Stimulated activated CD8-positive, alpha-beta memory T cell treated with anti-CD3 and anti-CD28 coated beads, Interleukin-12 subunit alpha, Interleukin-12 subunit beta, amount 100 ng/mL, for 1 hour (primary cell): ENCODE measurements around the gene SORBS2.

Source experiments
- DNase-seq: peaks from one replicate; pipeline ENCODE4 v3.0.0-alpha.2; 2020; ENCODE audit warnings: low read depth

SORBS2 gene

DNA sequence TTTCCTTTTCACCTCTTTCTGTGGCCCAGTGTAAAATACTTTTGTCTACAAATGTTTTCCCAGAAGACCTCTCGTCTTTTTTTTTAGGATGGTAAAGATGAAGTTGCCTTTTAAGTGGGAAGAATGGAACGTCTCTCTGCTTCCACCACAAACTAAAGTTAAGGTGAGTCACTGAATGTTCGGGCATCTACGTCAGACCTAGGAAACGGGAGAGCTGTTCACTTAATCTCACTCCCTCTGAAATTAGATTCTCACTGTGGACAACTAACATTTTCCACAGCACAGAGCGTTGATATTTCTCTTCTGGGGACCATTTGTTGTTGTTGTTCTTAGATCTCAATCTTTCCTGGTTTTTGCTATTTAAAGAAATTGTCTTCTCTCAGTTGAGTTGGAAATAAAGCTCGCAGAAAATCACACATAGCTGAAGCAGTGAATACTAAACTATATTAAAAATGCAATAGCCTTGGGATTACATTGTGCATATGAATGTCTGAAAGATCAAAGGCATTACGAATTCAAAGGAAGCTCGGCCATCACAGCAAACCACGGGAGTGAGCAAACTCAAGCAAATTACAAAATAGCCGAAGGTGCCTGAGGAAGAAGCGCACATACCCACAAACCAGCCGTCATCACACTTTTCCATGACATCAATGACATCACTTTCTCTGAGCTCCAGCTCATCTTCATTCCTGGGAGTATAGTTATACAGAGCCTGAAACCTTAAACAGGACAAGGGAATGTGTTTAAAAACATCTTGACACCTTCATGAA lies 222.7 kb downstream of the SORBS2 start:
- DNase-seq: no peak

DNA sequence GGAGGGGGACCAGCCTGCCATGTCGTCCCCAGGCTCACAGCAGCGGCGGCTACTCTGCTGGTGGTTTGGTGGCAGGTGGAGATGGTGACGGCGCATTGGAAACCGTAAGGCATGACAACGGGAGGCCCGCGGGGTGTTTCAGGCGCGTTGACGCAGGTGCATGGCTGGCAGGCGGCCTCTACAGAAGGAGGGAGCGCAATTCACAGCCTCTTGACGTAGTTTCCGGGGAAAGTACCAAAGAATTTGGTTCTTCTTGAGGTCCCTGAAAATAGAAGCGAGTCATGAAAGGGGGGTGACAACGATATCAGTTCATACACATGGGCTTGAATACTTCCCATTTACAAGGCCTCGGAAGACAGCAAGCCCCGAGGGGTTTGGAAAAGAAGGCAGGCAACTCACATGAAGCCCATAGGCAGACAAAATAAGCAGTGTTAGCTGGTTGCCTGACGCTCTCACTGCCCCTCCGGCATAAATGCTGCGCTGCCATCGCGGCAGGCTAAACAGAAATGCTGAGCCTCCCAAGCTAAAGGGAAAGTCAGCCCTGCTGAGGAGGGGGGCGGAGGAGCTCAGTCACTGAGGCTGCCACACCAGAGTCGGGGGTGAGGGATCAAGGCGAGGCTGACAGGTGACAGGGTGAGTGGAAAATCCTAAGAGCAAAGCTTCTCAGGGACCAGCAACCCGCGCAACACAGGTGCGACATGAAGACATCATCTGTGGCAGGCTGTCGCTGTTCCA lies 224.4 kb downstream of the SORBS2 start:
- peak; percentile 35 for DNase-seq

DNA sequence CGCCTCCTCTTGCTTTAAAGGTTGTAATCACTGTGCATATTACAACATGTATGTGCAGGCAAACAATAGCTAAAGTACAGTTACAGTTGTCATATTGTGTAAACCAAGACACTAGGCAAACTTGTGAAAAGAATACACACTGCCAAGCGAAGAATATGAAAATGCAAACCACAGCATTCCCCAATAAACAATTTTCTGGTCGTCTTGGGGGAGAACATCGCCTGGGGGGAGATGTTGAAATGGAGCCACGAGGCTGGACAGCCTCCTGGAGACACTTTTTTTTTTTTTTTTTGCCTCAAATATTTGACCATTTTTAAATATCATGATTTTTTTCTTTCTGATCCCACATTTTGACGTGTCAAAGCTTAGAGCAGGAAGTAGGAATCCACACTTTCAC lies 225.0 kb downstream of the SORBS2 start:
- DNase-seq: no peak

DNA sequence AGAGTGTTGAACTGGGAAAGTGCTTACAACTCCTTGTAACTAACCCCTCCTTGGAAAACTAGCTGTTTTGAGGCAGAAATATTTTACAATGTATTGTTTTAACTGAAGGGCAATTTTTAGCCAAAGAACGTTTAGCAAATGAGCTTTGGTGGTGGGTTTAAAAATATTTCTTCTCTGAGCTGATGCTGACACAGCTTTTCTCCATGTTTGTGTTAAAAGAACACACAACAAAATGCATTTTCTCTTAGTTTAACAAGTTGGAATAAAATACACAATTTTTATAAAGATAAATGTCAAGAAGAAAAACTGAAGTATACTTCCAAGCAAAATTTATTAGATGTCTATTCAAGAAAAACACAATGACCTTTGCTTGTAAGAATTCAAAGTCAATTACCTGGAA lies 226.8 kb downstream of the SORBS2 start:
- no peak for DNase-seq

DNA sequence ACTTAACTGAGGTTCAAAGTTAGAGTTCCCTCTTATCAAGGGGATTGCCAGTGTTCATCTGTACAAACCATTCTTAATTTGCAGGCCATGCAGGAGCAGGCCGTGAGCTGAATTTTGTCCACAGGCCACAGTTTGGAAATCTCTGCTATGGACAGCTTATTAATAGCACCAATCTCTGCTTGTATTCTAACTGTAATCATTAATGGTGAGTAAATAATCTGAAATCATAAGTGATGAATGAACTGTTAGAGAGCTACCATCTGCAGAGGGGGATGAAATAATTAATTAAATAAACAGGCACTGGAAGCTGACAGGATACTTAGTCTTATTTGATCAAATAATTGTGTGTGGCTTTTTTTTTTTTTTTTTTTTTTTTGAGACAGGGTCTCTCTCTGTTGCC lies 228.2 kb downstream of the SORBS2 start:
- DNase-seq: no peak

DNA sequence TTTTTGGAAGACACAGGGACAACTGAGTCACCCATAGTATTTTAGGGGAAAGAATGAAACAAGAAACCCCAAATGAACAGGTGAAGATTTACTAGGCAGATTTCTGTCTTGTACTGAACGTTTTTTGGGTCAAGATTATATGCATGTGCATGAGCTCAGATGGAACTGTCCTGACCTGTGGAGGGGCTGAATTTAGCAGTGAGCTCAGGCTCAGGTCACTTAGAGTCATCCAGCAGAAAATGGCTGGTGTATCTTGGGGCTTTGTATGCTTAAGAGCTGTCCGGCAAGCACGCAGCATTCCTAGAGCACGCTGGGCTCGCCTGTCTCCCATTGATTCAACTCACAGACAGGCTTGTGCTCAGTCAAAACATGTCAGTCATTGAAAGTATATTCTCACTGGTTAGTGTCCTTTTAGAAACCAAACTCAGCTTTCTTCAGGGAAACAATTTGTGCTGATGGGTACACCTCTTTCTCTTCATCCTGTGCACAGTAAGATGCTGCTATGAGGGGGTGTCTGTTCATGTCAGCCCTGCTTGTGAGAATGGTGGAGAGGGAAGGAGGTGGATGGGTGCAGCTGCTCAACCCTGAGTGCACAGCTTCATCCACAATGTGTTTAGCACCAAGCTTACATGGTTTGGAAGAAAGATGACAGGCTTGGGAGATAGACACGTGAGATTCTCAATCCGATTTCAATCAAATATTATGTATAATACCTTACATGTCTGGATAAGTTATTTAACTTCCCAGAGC lies 229.2 kb downstream of the SORBS2 start:
- DNase-seq: no peak

DNA sequence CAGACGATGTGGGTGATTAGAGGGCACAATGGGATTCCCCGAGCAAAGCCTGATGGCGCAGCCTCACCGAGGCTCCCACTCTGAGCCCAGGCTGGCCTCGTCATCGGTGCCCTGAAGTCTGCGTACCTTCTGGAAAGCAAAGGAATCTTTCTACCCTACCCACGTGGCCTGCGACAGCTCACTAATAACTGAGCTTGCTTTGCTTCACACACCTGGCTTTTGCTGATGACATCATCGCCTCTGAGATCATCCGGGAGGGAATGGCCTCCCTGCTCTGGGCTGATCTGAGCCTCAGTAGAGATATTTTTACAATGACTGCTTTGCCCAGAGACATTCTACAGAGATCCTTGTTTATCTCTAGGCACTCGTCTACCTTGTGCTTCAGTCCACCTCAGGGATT lies 231.3 kb downstream of the SORBS2 start:
- no peak for DNase-seq

DNA sequence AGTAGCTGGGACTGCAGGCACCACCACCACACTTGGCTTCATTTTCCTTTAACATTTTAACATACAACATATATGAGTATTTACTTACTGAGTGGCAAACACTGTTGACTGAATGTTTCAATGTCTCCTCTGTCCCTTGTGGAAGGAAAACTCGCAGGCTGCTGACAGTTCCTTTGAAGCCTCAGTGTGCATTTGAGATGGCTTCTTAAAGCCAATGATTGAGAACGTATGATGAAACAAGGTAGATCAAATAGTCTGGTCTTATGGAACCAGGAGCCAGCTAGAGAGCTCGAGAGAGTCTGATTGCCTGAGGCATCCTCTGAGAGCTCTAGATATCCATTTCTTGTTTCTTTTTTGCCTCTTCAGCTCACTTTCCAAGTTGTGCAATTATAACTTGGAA lies 233.7 kb downstream of the SORBS2 start:
- no peak for DNase-seq

DNA sequence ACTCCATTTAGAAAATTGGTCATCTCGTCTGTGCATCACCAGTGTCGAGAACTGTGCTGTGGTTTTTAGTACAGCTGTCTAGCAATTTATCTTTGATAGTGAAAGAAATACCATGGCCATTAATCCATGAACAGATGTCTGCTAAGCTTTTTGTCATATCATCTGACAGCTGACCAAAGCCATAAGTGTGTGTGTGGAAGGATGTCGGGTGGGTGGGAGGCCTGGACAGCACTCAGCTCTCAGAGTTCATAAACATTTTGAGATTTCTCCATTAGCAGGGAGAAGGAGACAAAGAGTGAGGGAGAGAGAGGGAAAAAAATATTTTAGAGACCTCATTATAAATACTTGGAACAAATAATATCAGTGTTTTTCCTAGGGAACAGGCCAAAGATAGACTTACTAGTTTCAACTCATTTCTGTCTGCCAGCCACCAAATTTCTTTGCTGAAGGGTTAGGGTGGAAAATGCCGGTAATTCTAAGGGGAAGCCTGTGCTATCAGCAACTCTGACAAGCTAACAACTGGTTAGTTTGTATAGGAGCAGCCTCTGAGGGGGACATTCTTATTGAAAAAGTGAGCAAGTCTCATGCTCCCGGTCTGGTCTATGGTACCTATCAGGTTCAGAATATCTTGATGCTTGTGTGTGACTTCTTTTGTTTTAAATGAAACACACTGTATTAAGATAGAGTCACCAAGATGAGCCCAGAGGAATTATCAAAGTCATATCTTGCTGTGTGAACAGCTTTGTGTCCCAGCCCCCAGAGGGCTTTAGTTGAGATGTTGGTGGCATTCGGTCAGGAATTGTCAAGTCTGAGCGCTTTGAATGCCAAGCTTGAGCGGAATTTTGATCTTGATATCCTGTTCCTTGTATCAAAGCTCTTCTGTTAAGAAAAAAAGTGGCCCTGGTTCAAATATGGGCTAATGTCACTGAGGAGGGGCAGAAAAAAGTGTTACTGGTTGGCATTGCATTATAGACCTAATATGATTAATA lies 234.7 kb downstream of the SORBS2 start:
- DNase-seq: no peak

DNA sequence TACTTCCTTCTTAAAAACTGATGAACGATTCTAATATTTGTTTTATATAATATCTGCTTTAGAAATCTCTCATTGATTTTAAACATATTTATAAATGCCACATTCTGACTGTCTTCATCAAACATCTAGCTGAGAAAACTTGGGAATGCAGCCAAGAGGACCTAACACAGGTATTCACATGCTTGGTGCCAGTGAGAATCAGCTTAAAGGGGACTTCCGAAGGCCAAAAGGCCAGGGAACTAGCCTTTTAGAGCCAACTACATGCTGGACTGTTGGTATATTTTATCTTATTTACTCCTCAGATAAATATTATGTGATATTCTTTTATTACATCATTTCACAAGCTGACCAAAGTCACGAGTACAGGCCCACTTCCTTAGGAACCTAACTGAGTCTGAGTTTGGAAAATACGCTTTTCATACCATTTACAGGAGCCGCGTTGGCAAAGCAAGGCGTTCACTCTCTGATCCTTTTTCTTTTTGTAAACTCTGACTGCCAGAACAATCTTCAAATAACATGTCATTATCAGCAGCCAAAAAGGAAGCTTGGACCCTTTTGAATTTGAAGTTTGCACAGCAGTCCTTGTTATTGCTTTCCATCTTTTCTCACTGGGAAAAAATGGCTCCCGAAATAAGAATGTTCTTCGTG lies 235.6 kb downstream of the SORBS2 start:
- no peak for DNase-seq

DNA sequence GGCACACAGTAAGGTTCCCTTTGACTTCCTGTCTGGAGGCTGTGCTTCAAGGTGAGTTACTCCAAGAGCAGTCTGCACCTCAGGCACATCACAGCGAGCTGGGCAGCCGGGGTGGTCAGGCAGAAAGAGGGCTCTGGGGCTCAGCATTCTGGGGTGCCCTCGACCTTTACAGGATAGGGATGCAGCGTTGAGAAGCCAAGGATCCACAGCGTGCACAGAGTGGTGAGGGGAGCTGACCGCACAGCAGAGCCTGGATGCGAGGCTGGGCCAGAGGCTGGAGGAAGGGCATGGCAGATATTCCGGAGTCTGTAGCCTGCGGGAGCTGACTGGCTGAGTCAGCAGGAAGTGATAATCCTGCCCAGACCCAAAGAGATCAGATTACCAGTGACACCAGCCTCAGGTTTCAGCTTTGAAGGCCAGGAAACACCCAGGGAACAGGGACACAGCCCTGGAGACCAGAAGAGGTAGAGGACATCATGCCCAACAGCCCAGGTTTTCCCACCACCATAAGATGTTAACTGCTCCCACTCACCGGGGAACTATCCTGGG lies 238.3 kb downstream of the SORBS2 start:
- DNase-seq: no peak

DNA sequence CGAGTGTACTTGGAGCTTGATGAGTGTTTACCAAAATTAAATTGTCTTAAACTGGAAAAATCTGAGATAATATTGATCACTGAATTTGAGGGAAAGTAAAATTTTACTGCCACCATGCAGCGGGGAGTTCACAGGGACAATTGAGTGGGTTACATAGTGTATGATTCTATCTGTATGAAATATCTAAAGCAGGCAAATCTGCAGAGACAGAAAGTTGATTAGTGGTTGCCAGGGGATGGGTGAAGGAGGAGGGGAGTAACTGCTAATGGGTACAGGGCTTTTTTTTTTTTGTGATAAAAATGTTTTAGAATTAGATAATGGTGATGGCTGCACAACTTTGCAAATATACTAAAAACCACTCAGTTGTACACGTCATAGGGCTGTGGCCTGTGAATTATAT lies 241.3 kb downstream of the SORBS2 start:
- DNase-seq: no peak

DNA sequence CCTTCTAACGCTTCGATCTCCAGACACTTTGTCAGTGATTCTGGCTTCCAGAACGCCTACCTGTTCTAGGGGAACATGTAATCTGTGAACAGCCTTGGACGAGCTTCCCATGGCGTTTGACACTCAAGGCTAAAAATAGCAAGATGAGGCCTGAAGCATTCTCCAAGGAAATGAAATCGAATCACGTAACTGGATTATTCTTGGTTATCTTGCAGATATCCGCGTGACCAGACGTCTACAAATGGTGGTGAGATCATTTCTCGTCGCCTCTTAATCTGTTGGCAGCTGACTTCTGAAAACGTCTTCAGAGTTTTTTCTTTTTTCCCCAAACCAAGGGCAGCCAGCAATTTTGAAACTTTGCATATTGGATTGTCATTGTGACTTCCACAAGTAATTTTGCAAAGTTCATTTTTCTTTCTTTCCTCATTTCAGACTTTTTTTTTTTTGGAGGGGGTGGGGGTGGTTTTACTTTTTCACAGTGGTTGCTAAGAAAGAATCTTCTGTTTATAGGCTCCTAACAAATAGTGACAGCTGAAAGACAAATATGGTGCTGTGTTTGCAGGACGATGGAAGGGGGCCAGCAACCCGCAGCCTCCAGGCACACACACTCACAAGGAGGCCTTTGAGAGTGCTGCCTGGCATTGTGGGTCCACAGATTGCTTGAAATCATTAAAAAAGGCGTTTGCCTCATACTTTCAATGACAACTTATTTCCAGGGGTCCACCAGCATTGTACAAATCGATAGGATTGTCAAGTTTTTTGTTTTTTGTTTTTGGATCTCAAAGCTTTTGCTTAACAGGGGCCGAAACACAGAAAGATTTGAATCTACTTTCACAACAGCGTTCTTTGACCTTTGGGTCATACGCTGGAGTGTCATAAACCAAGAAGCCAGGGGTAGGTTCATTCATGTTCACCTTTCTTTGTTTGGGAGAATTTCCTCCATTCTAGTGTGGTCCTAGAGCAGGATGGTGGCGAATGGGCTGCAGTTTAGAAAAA lies 244.3 kb downstream of the SORBS2 start:
- DNase-seq: no peak

DNA sequence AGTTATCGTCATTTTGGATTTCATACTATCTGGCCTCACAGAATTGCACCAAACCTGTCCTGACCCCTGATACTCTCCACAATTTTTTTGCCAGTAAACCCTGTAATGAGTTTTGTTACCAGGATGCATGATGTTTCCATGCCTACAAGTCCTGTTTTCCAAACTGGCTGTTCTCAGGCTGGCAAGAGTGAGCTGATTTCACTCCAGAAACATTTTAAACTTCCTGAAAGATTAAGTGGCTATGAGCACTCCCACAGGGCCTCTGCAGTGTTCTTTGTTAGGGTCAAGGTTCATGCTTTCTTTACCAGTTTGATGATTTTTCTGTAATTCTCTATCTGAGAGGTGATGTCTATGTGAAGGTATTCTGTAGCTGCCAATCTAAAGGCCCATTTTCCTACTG lies 245.0 kb downstream of the SORBS2 start:
- DNase-seq: no peak

DNA sequence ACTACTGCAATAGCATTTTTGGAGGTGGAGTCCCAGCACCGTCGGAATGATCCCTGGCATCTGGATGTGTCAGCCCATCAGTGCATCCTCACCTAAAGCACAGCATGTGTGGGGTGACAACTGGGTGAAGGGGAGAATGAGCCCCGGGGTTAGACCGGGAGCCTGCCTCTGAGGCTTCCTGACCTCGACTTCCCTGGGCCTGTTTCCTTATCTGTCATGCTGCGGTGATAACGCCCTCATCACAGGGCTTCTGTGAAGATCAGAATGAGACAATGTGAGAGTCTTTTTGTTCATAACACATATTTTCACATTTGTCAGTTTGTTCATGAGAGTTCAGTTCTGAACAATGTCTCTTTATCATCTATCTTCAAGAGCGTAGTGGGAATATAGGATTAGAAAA lies 245.6 kb downstream of the SORBS2 start:
- no peak for DNase-seq

DNA sequence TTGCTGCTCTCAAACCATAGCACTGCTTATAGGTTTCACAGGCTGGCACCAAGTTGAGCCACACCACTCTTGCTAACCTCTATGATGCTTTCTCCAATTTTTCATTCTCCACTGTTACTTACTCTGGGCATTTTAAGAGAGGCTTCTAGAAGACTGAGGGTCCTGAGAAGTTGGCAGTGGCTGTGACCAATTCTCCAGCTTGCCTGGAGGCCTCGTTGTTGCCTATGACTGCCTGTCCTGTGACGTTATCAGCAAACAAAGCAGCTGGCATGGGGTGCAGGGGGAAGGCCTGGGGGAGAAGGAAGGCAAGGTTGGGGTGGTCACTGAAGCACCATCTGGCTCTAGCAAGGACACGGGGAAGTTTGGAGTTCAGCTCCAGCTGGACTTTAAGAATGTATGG lies 246.3 kb downstream of the SORBS2 start:
- no peak for DNase-seq

DNA sequence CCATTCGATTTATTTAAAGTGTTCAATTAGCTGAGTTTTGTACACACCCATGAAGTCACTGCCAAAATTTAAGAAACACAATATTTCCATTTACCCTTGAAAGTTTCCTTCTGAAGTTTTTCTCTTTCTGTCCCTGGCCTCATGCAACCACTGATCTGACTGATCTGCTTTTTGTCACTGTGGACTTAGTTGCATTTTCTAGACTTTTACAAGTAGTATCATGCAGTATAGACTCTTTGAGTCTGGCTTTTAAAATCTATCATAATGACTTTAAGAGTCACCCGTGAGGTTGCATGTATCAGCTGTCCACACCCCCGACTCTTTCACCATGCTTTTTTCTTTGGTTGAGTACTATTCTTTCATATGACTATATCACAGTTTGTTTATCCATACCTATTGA lies 247.6 kb downstream of the SORBS2 start:
- no peak for DNase-seq

DNA sequence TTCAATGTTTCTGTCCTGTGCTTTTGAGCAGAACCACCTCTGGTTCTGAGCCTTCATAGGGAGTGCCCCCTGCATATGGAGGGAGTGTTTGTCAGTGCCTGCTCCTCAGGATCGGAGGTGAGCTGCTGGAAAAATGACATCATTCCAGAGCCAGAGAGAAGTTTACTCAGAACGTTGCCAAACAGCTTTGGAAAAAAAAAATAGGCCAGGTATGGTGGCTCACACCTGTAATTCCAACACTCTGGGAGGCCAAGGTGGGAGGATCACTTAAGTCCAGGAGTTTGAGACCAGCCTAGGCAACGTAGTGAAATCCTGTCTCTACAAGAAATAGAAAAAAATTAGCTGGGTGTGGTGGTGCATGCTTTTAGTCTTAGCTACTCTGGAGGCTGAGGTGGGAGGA lies 249.5 kb downstream of the SORBS2 start:
- DNase-seq: no peak

DNA sequence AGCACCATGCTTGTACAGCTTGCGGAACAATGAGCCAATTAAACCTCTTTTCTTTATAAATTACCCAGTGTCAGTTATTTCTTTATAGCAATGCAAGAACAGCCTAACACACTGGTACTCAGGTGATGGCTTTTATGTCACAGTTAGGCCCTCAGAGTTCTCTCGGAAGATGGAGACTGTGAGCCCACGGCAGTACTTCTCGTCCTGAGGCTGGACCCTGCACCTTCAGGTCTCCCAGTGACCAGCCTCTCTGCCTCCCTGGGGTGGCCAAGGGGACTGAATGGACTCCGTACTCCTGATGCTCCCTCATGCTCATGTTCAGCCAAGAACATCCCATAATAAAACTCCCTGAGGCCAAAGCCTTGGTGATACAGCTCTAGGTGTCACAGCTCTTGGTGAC lies 251.7 kb downstream of the SORBS2 start:
- no peak for DNase-seq

DNA sequence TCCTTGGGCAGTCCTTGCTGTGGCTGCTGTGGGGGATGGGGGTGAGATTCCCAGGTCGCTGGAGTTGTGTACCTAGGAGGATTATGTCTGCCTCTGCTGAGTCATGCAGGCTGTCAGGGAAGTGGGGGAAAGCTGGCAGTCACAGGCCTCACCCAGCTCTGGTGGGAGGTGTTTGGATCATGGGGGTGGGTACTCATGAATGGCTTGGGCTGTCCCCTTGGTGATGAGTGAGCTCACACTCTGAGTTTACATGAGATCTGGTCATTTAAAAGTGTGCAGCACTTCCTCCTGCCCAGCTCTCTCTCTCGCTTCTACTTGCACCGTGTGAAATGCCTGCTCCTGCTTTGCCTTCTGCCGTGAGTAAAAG lies 252.1 kb downstream of the SORBS2 start:
- DNase-seq: no peak
